ENCODE data around the gene TUBGCP2. TPM values are rescaled to one million over a fixed set of nuclear protein-coding genes. Genes with fewer than 3 reads are reported as not detected.

TUBGCP2 gene
- total and polyA plus RNA-seq, 2 of the 13 experiments (the other 11 are each of a cell fraction or from before 2014, with no cell fraction given), result 21.3 to 34.5 TPM

DNA sequence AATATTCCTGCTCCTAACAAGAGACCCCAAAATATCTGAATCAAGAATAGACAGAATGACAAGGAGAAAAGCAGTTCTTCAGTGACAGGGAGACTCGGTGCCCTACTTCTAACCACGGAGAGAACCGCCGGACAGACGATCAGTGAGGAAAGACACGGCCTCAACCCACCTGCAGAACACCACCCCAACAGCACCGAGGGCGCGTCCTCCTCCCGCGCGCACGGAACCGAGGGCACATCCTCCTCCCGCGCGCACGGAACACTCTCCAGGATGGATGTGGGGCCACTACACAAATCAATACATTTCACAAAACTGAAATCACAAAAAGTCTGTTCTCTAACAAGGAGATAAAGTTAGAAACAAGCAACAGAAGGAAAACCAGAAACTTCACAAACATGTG, 22.3 kb downstream of the TUBGCP2 start (continued):
- TF ChIP-seq, protein P1, sequence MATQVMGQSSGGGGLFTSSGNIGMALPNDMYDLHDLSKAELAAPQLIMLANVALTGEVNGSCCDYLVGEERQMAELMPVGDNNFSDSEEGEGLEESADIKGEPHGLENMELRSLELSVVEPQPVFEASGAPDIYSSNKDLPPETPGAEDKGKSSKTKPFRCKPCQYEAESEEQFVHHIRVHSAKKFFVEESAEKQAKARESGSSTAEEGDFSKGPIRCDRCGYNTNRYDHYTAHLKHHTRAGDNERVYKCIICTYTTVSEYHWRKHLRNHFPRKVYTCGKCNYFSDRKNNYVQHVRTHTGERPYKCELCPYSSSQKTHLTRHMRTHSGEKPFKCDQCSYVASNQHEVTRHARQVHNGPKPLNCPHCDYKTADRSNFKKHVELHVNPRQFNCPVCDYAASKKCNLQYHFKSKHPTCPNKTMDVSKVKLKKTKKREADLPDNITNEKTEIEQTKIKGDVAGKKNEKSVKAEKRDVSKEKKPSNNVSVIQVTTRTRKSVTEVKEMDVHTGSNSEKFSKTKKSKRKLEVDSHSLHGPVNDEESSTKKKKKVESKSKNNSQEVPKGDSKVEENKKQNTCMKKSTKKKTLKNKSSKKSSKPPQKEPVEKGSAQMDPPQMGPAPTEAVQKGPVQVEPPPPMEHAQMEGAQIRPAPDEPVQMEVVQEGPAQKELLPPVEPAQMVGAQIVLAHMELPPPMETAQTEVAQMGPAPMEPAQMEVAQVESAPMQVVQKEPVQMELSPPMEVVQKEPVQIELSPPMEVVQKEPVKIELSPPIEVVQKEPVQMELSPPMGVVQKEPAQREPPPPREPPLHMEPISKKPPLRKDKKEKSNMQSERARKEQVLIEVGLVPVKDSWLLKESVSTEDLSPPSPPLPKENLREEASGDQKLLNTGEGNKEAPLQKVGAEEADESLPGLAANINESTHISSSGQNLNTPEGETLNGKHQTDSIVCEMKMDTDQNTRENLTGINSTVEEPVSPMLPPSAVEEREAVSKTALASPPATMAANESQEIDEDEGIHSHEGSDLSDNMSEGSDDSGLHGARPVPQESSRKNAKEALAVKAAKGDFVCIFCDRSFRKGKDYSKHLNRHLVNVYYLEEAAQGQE (IDR thresholded peaks at IDR 0.05; ENCODE audit: borderline replicate concordance in 1 of 2, low read depth in 1 of 2, low read length in 2 of 2), result no peak
- no peak for TF ChIP-seq TBX2 (CRISPR knock-in tag; IDR thresholded peaks at IDR 0.05; ENCODE audit: borderline replicate concordance)
- TF ChIP-seq TARDBP (CRISPR knock-in tag; IDR thresholded peaks at IDR 0.05), result no peak
- TF ChIP-seq ZNF629 (CRISPR knock-in tag; conservative IDR thresholded peaks at IDR 0.05), result no peak
- no peak for TF ChIP-seq POLR2G (IDR thresholded peaks at IDR 0.05; ENCODE audit: low read depth, low read length)

DNA sequence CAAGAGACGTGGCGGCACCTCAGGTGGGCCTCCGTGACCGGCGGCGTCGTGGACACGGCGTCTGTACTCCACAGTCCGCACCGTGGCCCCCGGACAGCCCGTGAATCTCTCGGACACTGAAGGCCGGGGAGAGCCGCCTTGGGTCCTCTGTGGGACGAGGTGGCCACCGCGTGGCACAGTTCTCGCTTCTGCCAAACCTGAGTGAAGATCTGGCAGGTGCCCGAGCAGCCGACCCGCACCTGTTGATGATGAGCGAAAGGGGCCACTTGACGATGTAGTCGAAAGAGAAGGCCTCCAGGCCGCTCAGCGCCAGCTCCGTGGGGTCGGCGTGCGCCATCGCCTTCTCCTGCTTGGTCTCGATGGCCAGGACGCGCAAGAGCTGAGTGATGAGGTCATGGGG, 23.5 kb downstream of the TUBGCP2 start:
- H3K27ac ChIP-seq (ENCODE audit: extremely low read length, insufficient read depth, low read length), result no peak overlapping the region
- H3K79me2 ChIP-seq (ENCODE audit: insufficient read depth, low read length), result no peaks in the 10 kb centered on the region
- intact Hi-C loops (cut with micrococcal nuclease; ENCODE audit: unreplicated experiment), result no loop called here
- ATAC-seq, result no peak
- DNase-seq (ENCODE audit: low spot score), result no peak
- no peaks in the 10 kb centered on the region for H3K4me1 ChIP-seq (ENCODE audit: insufficient read depth, low read length)
- peaks cover 33 to 66% of the 10 kb centered on the region in 2 experiments; a peak in 4 of 5 replicates for H3K36me3 ChIP-seq (replicated peaks in 1 of 2; ENCODE audit: control insufficient read depth in 1 of 2, insufficient read depth in 2 of 2, low read length in 2 of 2)
- CTCF ChIA-PET (ENCODE audit: low intra/inter-chr PET ratio, low total read pairs), result no interaction called here
- in situ Hi-C loops (cut with HindIII; ENCODE audit: extremely low pct_ligation_motif_present, low pct_unique_long_range_greater_than_20kb), result no loop called here
- BruUV-seq (replicated peaks), result no TSS peak
- WGBS (ENCODE audit: low lambda C conversion rate), result 99% methylated on average over 21 of the region's 36 CpGs
- POLR2A ChIA-PET, result no interaction called here
- H3K9ac ChIP-seq (ENCODE audit: insufficient read depth, low read depth, low read length), result no peak overlapping the region
- no peaks in the 10 kb centered on the region for H3K9me3 ChIP-seq (ENCODE audit: low read length)
- H3K4me2 ChIP-seq (ENCODE audit: low read depth, low read length), result no peak overlapping the region
- no peaks in the 10 kb centered on the region for H4K20me1 ChIP-seq (ENCODE audit: insufficient read depth, low read length)
- no peaks in the 10 kb centered on the region; a peak in 1 of 5 replicates for H3K27me3 ChIP-seq (ENCODE audit: control insufficient read depth in 1 of 2, insufficient read depth in 2 of 2, low read length in 2 of 2)
- no peak overlapping the region for H2AFZ ChIP-seq (ENCODE audit: low read length)
- TF ChIP-seq, protein P2, sequence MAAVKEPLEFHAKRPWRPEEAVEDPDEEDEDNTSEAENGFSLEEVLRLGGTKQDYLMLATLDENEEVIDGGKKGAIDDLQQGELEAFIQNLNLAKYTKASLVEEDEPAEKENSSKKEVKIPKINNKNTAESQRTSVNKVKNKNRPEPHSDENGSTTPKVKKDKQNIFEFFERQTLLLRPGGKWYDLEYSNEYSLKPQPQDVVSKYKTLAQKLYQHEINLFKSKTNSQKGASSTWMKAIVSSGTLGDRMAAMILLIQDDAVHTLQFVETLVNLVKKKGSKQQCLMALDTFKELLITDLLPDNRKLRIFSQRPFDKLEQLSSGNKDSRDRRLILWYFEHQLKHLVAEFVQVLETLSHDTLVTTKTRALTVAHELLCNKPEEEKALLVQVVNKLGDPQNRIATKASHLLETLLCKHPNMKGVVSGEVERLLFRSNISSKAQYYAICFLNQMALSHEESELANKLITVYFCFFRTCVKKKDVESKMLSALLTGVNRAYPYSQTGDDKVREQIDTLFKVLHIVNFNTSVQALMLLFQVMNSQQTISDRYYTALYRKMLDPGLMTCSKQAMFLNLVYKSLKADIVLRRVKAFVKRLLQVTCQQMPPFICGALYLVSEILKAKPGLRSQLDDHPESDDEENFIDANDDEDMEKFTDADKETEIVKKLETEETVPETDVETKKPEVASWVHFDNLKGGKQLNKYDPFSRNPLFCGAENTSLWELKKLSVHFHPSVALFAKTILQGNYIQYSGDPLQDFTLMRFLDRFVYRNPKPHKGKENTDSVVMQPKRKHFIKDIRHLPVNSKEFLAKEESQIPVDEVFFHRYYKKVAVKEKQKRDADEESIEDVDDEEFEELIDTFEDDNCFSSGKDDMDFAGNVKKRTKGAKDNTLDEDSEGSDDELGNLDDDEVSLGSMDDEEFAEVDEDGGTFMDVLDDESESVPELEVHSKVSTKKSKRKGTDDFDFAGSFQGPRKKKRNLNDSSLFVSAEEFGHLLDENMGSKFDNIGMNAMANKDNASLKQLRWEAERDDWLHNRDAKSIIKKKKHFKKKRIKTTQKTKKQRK (IDR thresholded peaks at IDR 0.05; ENCODE audit: low read length), result no peak
- TF ChIP-seq, protein P3, sequence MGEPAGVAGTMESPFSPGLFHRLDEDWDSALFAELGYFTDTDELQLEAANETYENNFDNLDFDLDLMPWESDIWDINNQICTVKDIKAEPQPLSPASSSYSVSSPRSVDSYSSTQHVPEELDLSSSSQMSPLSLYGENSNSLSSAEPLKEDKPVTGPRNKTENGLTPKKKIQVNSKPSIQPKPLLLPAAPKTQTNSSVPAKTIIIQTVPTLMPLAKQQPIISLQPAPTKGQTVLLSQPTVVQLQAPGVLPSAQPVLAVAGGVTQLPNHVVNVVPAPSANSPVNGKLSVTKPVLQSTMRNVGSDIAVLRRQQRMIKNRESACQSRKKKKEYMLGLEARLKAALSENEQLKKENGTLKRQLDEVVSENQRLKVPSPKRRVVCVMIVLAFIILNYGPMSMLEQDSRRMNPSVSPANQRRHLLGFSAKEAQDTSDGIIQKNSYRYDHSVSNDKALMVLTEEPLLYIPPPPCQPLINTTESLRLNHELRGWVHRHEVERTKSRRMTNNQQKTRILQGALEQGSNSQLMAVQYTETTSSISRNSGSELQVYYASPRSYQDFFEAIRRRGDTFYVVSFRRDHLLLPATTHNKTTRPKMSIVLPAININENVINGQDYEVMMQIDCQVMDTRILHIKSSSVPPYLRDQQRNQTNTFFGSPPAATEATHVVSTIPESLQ (CRISPR knock-in tag; conservative IDR thresholded peaks at IDR 0.05), result no peak
- TF ChIP-seq ZNF749 (CRISPR knock-in tag; IDR thresholded peaks at IDR 0.05; ENCODE audit: borderline replicate concordance), result no peak
- no peak for TF ChIP-seq SKI (IDR thresholded peaks at IDR 0.05; ENCODE audit: partially characterized antibody)
- no peak for TF ChIP-seq GATAD1 (CRISPR knock-in tag; IDR thresholded peaks at IDR 0.05)
- TF ChIP-seq RBFOX2 (IDR thresholded peaks at IDR 0.05; ENCODE audit: low read depth, low read length), result no peak
- no peak overlapping the region for H3K4me3 ChIP-seq (replicated peaks in 1 of 3; ENCODE audit: insufficient read depth in 1 of 3, low read depth in 2 of 3, low read length in 3 of 3)
- FAIRE-seq, result no peak
